Peyer's patch (tissue), 4 donors: ENCODE results near the gene PPP2R5D.

Experiments used
- POLR2A ChIP-seq, 2 donors: fragments of 450-650 bp; IDR thresholded peaks; one replicate each; pipeline ENCODE4 v1.5.1; 2017; ENCODE audit warnings: antibody characterized with exemption in 2 of 2, mild to moderate bottlenecking in 2 of 2, moderate library complexity in 2 of 2
- TF ChIP-seq, protein P1 (sequence below), 6 experiments: fragments of 450-650 bp in 4 of 6; fragments of 200-600 bp in 2 of 6; sonication (generic) in 1 of 6; IDR thresholded peaks; one replicate each; pipeline ENCODE4 v1.5.1; 2017 to 2019; ENCODE audit warnings: antibody characterized with exemption in 6 of 6, mild to moderate bottlenecking in 3 of 6, moderate library complexity in 1 of 6

DNA sequence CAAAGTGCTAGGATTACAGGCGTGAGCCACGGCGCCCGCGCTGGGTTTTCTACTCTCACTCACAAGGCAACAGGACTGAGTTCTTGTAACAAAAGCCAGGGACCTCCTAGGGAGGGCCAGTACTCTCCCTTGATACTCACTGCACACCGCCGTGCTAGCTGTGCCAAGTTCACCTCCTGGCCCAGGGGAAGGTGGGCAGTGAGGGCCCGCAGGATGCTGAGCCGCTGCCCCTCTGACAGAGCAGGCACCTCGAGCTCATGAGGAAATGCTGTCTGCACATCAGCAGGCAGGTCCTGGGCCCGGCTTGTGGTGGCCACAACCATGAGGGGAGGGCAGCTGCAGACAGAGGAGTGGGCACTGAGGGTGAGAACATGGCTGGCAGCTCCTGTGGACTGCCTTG lies 17.1 kb upstream of the PPP2R5D start:
- TF ChIP-seq, protein P1, sequence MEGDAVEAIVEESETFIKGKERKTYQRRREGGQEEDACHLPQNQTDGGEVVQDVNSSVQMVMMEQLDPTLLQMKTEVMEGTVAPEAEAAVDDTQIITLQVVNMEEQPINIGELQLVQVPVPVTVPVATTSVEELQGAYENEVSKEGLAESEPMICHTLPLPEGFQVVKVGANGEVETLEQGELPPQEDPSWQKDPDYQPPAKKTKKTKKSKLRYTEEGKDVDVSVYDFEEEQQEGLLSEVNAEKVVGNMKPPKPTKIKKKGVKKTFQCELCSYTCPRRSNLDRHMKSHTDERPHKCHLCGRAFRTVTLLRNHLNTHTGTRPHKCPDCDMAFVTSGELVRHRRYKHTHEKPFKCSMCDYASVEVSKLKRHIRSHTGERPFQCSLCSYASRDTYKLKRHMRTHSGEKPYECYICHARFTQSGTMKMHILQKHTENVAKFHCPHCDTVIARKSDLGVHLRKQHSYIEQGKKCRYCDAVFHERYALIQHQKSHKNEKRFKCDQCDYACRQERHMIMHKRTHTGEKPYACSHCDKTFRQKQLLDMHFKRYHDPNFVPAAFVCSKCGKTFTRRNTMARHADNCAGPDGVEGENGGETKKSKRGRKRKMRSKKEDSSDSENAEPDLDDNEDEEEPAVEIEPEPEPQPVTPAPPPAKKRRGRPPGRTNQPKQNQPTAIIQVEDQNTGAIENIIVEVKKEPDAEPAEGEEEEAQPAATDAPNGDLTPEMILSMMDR (IDR thresholded peaks at IDR 0.05): no peak
- no peak for TF ChIP-seq POLR2A (IDR thresholded peaks at IDR 0.05)
